Sigmoid colon (tissue), 7 donors: ENCODE results near the gene DHX29. TPM values are rescaled to one million over a fixed set of nuclear protein-coding genes. Genes with fewer than 3 reads are reported as not detected.

ENCODE experiments used
- DNase-seq: peaks from one replicate; pipeline ENCODE4 v3.0.0-alpha.2; 2019
- H3K27ac ChIP-seq, 4 donors: fragments of 200-600 bp; sonication (generic); one replicate each; pipeline ENCODE4 v1.5.1; 2016 to 2019; ENCODE audit warnings: mild to moderate bottlenecking in 1 of 4
- H3K27me3 ChIP-seq, 3 donors: fragments of 200-600 bp; sonication (generic); one replicate each; pipeline ENCODE4 v1.5.1; 2019; ENCODE audit warnings: mild to moderate bottlenecking in 1 of 3
- H3K36me3 ChIP-seq, 4 donors: fragments of 200-600 bp; sonication (generic); one replicate each; pipeline ENCODE4 v1.5.1; 2016 to 2019
- H3K4me1 ChIP-seq, 4 donors: fragments of 200-600 bp; sonication (generic); one replicate each; pipeline ENCODE4 v1.5.1; 2017 to 2019
- H3K4me3 ChIP-seq, 4 donors: fragments of 200-600 bp; sonication (generic); one replicate each; pipeline ENCODE4 v1.5.1; 2017 to 2019; ENCODE audit warnings: mild to moderate bottlenecking in 2 of 4, moderate library complexity in 1 of 4
- H3K9me3 ChIP-seq, 4 donors: fragments of 200-600 bp in 3 of 4; sonication (generic) in 3 of 4; one replicate each; pipeline versions ENCODE4 v1.5.1 to v1.6.1; 2013 to 2019
- EP300 ChIP-seq, 4 donors: sonication (generic); formaldehyde crosslinking; IDR thresholded peaks; one replicate each; pipeline ENCODE4 v1.6.1; 2017; ENCODE audit warnings: antibody characterized with exemption in 4 of 4
- POLR2A ChIP-seq, 2 donors: fragments of 450-650 bp; IDR thresholded peaks; one replicate each; pipeline ENCODE4 v1.6.1; 2016; ENCODE audit warnings: antibody characterized with exemption in 2 of 2, mild to moderate bottlenecking in 2 of 2, moderate library complexity in 2 of 2
- POLR2AphosphoS5 ChIP-seq, 4 donors: sonication (generic); formaldehyde crosslinking; IDR thresholded peaks; one replicate each; pipeline ENCODE4 v1.6.1; 2017; ENCODE audit warnings: antibody characterized with exemption in 4 of 4
- WGBS, 2 donors: extraction: QIAGEN DNeasy Blood & Tissue Kit; methylation state at CpG; one replicate each; pipeline ENCODE4 v1.1.7; 2013; 5-methylcytosine and 5-hydroxymethylcytosine counted together
- intact Hi-C: fragments of 100-400 bp; cut with DNase I; formaldehyde crosslinking; loops from one replicate; pipeline ENCODE4 v1.15.1; 2023
- polyA plus RNA-seq, 3 donors: library from polyadenylated mRNA; stranded (reverse); fragments of 200-250 nt; gene quantifications; one replicate each; pipeline ENCODE4 v1.2.3, GENCODE V29; 2013
- total RNA-seq, 4 donors: library from RNA; depleted of rRNA; stranded (reverse); fragments of >200 nt; gene quantifications; one replicate each; pipeline ENCODE4 v1.1.0, GENCODE V29; 2016
- TF ChIP-seq, protein P1 (sequence below), 4 experiments: fragments of 450-650 bp in 3 of 4; fragments of 200-600 bp in 1 of 4; IDR thresholded peaks; one replicate each; pipeline ENCODE4 v1.5.1; 2016 to 2019; ENCODE audit warnings: antibody characterized with exemption in 4 of 4, mild to moderate bottlenecking in 3 of 4, moderate library complexity in 2 of 4
- donor health status: healthy with polysubstance abuse.
- donor health status: Bipolar disorder and iron deficiency.
- donor health status: healthy.

DHX29 gene
- total and polyA plus RNA-seq, 7 donors, result 7.6 to 34.2 (median 28.8) TPM

DNA sequence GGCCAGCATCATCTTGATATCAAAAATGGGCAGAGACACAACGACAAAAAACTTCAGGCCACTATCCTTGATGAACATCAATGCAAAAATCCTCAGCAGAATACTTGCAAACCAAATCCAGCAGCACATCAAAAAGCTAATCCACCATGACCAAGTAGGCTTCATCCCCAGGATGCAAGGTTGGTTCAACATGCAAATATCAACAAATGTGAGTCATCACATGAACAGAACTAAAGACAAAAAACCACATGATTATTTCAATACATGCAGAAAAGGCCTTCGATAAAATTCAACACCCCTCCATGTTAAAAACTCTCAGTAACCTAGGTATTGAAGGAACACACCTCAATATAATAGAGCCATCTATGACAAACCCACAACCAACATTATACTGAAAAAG, 8.8 kb upstream of the DHX29 start:
- Histone ChIP-seq H3K27ac (no peak overlapping the region), H3K4me1 (peaks cover 0 to 33% (median 14%) of the 10 kb centered on the region in 4 donors), H3K36me3 (peaks cover 0 to 2% (median 0%) of the 10 kb centered on the region in 4 donors), H3K9me3 (no peaks in the 10 kb centered on the region), H3K27me3 (no peaks in the 10 kb centered on the region), H3K4me3 (no peak overlapping the region)
- intact Hi-C loops, result no loop called here
- no peak for TF ChIP-seq POLR2A (IDR thresholded peaks at IDR 0.05)
- no peak for TF ChIP-seq EP300 (IDR thresholded peaks at IDR 0.05)
- TF ChIP-seq POLR2AphosphoS5 (IDR thresholded peaks at IDR 0.05), result no peak
- TF ChIP-seq, protein P1, sequence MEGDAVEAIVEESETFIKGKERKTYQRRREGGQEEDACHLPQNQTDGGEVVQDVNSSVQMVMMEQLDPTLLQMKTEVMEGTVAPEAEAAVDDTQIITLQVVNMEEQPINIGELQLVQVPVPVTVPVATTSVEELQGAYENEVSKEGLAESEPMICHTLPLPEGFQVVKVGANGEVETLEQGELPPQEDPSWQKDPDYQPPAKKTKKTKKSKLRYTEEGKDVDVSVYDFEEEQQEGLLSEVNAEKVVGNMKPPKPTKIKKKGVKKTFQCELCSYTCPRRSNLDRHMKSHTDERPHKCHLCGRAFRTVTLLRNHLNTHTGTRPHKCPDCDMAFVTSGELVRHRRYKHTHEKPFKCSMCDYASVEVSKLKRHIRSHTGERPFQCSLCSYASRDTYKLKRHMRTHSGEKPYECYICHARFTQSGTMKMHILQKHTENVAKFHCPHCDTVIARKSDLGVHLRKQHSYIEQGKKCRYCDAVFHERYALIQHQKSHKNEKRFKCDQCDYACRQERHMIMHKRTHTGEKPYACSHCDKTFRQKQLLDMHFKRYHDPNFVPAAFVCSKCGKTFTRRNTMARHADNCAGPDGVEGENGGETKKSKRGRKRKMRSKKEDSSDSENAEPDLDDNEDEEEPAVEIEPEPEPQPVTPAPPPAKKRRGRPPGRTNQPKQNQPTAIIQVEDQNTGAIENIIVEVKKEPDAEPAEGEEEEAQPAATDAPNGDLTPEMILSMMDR (IDR thresholded peaks at IDR 0.05), result no peak
- WGBS, 2 donors, result 98% methylated on average over 2 of the region's 2 CpGs
- no peak for DNase-seq

- Histone ChIP-seq H3K27ac (no peak overlapping the region), H3K4me3 (no peak overlapping the region), H3K36me3 (peaks cover 0 to 4% (median 0%) of the 10 kb centered on the region in 4 donors), H3K27me3 (no peaks in the 10 kb centered on the region), H3K9me3 (no peaks in the 10 kb centered on the region), H3K4me1 (peaks cover 0 to 38% (median 20%) of the 10 kb centered on the region in 4 donors)
- intact Hi-C loops, result no loop called here
- DNase-seq, result no peak
- WGBS, 2 donors, result 63 to 75% methylated on average over 5 of the region's 5 CpGs
- TF ChIP-seq, protein P1 (IDR thresholded peaks at IDR 0.05), result no peak
- no peak for TF ChIP-seq POLR2AphosphoS5 (IDR thresholded peaks at IDR 0.05)
These were observed 6.5 kb upstream of the DHX29 start for GRCh38 chr5:55313870-55314617.

DNA sequence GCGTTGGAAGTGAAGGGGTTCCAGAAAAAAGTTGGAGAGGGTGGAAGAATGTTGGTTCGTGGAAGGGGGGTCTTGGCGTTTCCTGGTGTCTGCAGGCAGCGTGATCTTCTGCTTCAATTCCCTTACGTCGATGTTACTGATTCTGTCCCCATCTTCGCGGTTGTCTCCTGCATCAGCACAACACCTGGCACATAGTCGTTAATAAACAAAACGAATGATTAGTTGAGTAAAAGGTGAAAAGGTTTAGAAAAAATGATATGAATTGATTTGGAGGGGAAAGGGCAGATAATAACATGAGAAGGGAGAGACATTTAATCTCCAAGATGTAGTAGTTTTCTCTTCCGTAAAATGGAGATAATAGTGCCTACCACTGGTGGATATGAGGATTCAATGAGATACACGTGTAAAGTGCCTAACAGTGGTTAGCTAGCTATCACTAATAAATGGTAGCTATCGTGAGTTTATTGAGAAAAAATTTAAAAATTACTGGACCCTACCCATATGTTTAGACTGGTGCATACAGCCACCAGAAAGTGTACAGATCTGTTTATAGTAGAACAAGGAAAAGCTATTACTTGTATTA, 851 bp upstream of the DHX29 start:
- H3K9me3 ChIP-seq, result no peaks in the 10 kb centered on the region
- H3K27me3 ChIP-seq, result no peaks in the 10 kb centered on the region
- peaks cover 0 to 75% (median 58%) of the 10 kb centered on the region in 4 donors for H3K4me1 ChIP-seq
- intact Hi-C loops, result loop anchor here (5.0 kb wide), 2 partner anchors 136 to 1869 kb away; partner anchors contain the start of gene CDC20B
- H3K36me3 ChIP-seq, result peaks cover 0 to 4% (median 0%) of the 10 kb centered on the region in 4 donors
- H3K27ac ChIP-seq, result peak overlapping the region; percentile 95 to 96 (median 95)
- H3K4me3 ChIP-seq, result peak overlapping the region; percentile 69 to 91 (median 78)
- DNase-seq, result no peak
- 1% methylated on average over 13 of the region's 13 CpGs for WGBS, 2 donors
- no peak for TF ChIP-seq POLR2A (IDR thresholded peaks at IDR 0.05)
- TF ChIP-seq EP300 (IDR thresholded peaks at IDR 0.05), result no peak
- TF ChIP-seq POLR2AphosphoS5 (IDR thresholded peaks at IDR 0.05), result no peak
- TF ChIP-seq, protein P1 (IDR thresholded peaks at IDR 0.05), result no peak

DNA sequence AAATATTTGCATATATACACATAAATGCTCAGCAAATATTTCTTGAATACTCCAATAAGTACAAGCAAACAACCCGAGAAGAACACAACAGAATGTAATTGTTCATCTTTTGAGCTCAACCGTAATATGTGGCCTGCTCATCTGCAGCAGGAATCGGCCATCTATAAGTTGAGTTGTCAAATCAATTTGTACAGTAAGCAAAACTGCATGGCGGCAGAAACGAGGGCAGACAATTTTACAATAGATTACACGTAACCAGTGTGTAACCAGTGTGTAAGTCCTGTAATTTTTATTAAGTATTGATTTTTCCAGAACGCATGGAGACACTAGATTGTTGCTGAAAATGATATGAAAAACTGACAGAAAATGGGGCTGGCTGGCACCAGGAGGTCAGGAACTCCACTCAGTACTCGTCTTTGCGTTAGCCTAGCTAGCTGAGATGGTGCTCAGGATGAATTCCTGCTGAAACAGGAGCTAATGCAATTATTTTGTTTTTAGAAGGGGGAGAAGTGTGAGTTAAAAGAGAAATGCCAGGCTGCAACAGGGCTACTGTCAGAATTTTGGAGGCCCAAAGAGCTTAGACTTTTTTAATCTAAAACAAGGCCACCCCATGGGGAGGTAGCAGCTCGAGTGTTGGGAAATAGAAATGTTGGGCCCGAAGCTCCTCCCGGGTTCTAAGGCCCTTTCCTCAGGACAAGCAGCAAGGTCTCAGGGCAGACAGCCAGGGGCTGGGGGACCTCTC, 682 bp downstream of the DHX29 start:
- Histone ChIP-seq H3K4me1 (peaks cover 0 to 74% (median 63%) of the 10 kb centered on the region in 4 donors), H3K27ac (peak overlapping the region; percentile 95 to 96 (median 95)), H3K27me3 (no peaks in the 10 kb centered on the region), H3K4me3 (peak overlapping the region; percentile 69 to 91 (median 78)), H3K36me3 (peaks cover 0 to 4% (median 0%) of the 10 kb centered on the region in 4 donors), H3K9me3 (no peaks in the 10 kb centered on the region)
- intact Hi-C loops, result loop anchor here (5.0 kb wide), 2 partner anchors 135 to 1870 kb away; partner anchors contain the start of gene CDC20B
- TF ChIP-seq POLR2A (IDR thresholded peaks at IDR 0.05) (no peak), EP300 (IDR thresholded peaks at IDR 0.05) (no peak), POLR2AphosphoS5 (IDR thresholded peaks at IDR 0.05) (no peak)
- TF ChIP-seq, protein P1 (IDR thresholded peaks at IDR 0.05), result no peak
- no peak for DNase-seq
- WGBS, 2 donors, result 3 to 21% methylated on average over 12 of the region's 12 CpGs
